Uterus (tissue), 2 donors: Measurements from ENCODE around the gene FAM47B.

Experiments
- CTCF ChIP-seq, 4 experiments: fragments of 200-600 bp in 2 of 4; fragments of 450-650 bp in 2 of 4; sonication (generic) in 2 of 4; IDR thresholded peaks; one replicate each; pipeline ENCODE4 v1.5.1; 2016 to 2019; ENCODE audit warnings: antibody characterized with exemption in 4 of 4, mild to moderate bottlenecking in 2 of 4, moderate library complexity in 1 of 4
- POLR2A ChIP-seq, 2 donors: fragments of 450-650 bp; IDR thresholded peaks; one replicate each; pipeline ENCODE4 v1.6.1; 2016; ENCODE audit warnings: antibody characterized with exemption in 2 of 2, mild to moderate bottlenecking in 1 of 2, moderate library complexity in 1 of 2

DNA sequence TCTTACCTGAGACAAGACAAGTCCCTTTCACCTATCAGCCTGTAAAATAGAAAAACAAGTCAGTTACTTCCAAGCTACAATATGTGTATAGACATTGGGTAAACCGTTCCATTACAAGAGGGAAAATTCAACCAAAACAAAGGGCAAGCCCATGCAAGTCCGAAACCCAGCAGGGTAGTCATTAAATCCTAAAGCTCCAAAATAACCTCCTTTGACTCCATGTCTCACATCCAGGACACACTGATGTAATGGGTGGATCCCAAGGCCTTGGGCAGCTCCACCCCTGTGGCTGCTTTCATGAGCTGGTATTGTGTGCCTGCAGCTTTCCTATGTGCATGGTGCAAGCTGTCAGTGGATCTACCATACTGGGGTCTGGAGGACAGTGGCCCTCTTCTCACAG lies 14.7 kb upstream of the FAM47B start:
- no peak for TF ChIP-seq CTCF (IDR thresholded peaks at IDR 0.05)
- TF ChIP-seq POLR2A (IDR thresholded peaks at IDR 0.05) = no peak
